Stimulated activated CD8-positive, alpha-beta memory T cell treated with anti-CD3 and anti-CD28 coated beads, Interleukin-15, amount 100 ng/mL, for 24 hours (primary cell): Measurements from ENCODE around the gene TCF7L2.

ENCODE experiments used
- DNase-seq: peaks from one replicate; pipeline ENCODE4 v3.0.0-alpha.2; 2020; ENCODE audit warnings: low read depth

The TCF7L2 gene

GRCh38 chr10:113000442-113000841, 50.4 kb downstream of the TCF7L2 start:
- DNase-seq = no peak

DNA sequence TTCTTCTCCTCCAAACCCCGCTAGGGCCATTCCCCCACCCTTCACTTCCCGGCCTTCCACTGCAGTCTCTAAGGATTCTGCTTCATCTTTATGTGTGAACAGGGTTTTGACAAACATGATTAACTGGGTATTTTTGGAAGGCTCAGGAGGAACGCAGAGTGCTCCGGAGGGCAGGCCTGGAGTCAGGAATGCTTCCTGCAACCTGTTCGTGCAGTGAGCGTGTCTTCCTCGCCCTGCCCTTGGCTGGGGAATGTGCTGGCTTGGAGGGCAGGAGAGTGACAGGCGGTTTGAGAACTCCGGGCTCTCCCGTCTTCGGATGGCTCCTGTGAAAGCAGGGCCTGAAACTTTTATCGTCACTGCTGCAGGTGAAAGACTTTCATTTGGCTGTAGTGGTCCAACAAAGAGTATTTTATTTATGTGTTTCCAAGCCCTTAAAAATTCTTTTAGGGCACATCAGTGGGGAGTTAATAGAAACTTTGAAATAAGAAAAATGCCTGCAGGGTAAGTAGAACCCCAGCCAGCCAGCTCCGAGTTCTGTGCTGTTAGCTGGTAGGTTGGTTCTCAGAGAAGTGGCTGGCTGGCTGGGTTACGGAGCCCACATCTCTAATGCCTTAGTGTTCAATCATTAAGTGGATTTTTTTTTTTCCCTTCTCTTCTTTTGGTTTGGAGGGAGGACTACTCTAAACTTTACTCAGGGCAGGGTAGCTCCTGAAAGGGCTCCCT, 51.0 kb downstream of the TCF7L2 start:
- no peak for DNase-seq

DNA sequence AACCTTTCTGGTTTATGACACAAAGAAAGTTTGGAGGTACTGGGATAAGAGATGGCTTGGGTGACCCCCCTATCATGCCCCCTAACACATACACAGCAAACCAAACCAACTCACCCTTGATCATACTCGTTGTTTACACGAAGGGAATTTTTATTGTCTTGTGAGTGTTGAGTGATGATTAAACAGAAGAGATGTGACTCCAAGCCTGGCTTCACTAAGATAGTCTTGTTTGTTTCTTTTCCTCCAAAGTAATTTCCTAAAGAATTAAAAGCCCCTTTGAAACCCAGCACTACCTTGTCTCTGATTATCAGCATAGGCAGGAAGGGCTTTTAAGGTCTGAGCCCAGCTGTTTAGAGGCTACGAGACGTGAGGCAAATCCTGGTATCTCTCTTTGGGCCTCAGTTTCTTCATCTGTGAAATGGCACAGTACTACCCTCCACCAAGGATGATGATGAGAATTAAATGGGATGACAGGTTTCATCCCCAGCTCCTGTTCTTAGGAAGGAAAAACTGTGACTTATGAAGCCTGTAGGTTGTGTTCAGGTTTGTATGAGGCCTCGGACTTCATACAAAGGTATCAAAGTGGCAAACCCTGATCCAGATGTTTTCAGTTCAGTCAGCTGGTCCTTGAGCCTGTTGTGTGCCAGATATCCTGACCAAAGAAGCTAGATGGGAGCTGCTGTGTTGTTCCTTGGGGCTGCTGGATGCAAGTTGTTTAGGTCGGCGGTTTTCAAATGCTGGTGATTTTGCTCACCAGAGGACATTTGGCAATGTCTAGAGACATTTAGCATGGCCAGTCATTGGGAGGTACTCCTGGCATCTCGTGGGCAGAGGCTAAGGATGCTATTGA, 51.8 kb downstream of the TCF7L2 start:
- no peak for DNase-seq

GRCh38 chr10:113002449-113002777, 52.4 kb downstream of the TCF7L2 start:
- DNase-seq = no peak

- DNase-seq = no peak
Measured at GRCh38 chr10:113003052-113003451, 53.0 kb downstream of the TCF7L2 start.

- DNase-seq = no peak
Measured at GRCh38 chr10:113004069-113004618, 54.1 kb downstream of the TCF7L2 start.

DNA sequence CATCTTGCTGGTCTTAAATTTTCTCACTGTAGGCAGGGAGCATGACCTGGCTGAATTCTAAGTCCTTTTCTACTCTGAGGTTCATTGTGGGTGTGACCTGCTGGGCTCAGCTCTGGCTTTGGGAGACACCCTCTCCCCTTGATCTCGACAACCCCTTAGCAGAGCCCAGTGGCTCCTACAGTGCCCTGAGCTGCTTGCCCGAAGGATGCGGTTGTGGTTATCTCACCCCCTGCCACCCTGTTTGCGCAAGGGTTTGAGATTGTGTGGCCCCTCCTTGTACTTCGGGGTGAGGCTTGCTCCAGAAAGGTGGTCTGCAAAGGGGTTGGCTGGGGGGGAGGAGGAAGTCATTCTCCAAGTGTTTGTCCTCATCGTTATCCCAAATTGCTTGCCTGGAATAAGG, 55.3 kb downstream of the TCF7L2 start:
- DNase-seq = no peak

DNA sequence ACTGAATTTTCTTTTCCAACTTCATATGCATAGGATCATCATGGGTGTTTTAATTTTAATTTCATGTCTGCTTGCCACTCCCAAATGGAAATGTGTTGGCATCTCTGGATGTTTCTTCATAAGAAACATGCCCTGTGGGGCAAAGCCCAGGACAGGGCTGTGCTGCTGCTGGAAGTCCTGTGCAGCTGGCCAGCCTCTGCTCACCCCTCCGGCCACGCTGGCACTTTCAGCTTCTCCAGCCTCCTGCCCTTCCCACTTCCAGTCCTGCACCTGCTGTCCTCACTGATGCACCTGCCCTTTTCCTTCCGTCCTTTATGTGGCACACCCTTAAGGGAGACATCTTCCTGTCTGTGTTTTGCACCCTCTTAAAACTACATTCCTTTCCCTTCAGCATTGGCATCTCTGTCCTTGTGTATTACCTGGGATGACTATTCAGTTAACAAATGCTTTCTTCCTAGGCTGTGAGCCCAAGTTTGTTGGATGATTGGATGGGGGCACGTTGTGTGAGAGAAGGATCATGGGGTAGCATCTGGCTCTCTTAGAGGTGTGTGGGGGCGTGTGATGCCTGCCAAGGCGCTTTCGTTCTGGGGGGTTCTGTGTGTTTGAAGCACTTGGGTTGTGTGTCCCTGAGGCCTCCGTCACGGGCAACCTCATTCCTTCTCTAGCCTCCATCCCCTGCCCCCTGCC, 56.8 kb downstream of the TCF7L2 start:
- no peak for DNase-seq

GRCh38 chr10:113007343-113007771, 57.3 kb downstream of the TCF7L2 start:
- no peak for DNase-seq

- DNase-seq = no peak
Measured at GRCh38 chr10:113007821-113008220, 57.8 kb downstream of the TCF7L2 start.

DNA sequence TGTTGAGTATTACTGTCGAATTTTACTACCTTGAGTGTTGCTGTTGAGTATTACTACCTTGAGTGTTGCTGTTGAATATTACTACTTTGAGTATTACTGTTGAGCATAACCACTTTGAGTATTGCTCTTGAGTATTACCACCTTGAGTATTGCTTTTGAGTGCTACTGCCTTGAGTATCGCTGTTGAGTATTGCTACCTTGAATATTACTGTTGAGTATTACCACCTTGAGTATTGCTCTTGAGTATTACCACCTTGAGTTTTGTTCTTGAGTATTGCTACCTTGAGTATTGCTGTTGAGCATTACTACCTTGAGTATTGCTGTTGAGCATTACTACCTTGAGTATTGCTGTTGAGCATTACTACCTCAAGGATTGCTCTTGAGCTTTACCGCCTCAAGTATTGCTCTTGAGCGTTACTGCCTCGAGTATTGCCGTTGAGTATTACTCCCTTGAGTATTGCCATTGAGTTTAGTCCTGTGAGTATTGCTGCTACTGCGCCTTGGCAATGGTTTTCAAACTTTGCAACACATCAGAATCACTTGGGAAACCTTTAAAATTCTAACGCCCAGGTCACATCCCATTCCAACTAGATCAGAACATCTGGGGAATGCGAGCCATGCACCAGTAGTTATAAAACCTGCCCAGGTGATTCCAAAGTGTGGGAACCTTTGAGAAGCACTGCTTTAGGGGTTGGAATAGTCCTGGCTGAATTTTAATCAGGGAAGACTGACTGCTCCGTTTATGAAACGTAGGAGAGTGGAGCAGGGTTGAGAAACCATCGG, 61.7 kb downstream of the TCF7L2 start:
- DNase-seq = no peak

GRCh38 chr10:113015201-113015600, 65.2 kb downstream of the TCF7L2 start:
- DNase-seq = no peak

DNA sequence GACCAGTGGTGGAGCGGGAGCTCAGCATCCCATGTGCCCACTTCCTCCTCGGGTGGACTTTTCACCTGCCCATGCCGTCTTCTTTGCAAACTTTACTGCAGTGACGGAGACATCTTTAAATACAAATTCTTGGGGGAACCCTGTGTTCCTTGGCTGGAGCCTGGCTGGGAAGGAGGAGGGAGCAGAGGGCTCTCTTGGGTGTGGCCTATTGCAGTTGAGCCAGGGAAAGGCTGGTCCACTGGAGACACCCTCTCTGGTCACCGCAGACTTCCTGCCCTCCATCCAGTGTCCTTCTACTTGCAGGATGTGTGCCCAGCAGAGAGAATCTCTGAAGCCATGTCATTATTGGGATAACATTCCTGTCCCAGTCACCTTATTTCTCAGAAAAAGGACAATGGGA, 67.3 kb downstream of the TCF7L2 start:
- no peak for DNase-seq

DNA sequence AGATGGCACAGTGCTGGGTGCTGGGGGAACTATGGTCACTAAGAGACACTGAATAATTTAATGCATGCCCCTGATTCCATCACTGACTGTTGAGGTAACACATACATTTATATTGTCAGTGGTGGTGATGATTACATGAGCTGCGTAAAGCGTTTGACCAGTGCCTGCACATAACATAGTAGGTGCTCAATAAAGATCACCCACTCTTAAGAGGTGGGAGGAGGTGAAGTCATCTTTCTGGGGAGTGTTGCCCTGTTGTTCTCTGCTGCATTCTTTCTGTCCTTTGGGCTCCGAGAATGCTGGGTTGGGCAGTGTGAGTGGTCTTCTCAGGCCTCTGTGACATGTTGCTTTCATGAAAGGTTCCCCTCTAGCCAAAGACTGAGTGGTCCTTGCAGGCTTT, 68.0 kb downstream of the TCF7L2 start:
- no peak for DNase-seq

DNA sequence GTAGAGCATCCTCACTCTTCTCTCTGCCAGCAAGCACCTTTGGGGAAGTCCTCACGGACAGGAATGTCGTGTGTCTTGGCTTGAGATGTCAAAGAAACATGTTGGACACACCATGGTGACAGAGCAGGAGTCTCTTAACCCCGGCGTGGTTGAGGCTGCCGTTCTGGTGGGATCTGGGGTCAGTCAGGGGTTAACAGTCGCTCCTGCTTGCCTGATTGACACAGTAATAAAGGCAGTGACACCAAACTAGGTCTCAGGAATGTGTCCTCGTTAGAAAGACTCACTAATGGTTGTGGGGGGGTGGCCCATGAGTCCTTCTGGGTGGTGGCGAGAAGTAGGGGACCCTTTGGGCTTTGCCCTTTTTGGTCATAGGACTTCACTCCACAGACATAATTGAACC, 69.0 kb downstream of the TCF7L2 start:
- no peak for DNase-seq

- no peak for DNase-seq
Measured at GRCh38 chr10:113019692-113020474, 69.8 kb downstream of the TCF7L2 start.

- no peak for DNase-seq
Measured at GRCh38 chr10:113020475-113020753, 70.4 kb downstream of the TCF7L2 start.

DNA sequence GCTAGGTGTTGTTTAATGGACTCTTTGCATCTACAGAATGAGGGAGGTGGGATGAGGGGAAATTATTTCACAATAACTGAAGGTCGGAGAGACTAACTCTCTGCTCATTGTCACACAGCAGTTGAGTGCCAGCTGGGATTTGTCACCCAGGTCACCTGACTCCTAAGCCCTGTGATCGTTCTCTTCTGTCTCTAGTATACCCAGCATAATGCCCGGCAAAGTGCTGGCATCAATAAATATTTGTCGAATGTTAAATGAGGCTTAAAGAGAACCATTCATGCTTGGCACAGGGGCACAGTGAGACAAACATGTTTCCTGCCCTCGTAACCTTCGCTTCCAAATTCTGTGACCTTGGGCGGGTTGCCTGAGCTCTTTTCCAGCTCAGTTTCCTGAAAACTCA, 70.8 kb downstream of the TCF7L2 start:
- DNase-seq = no peak

GRCh38 chr10:113021268-113022040, 71.4 kb downstream of the TCF7L2 start:
- no peak for DNase-seq

- no peak for DNase-seq
Measured at GRCh38 chr10:113022265-113022664, 72.2 kb downstream of the TCF7L2 start.

DNA sequence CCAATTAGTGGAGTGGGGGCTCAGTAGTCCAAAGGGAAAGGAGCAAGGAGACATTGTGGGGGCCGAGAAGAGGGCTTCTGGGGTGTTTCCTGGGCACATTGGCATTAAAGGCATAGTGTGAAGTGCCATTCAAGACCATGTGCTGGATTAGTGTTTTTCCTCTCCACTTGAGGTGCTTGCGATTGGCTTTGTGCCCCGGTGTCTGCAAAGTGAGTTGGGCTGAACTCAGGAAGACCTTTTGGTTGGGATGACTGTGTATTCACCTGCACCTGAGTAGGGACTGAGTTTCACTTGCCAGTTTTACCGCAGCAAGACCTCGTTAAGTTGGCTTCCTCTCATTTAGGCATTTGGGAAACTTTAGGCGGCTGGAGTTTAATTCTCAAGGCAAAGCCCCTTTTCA, 73.0 kb downstream of the TCF7L2 start:
- no peak for DNase-seq
